NCI-H345 treated with DMSO at 0.1 percent for 48 hours (cell line): Measurements from ENCODE around the gene CABLES1.

Source experiments
- DNase-seq: peaks from one replicate; lab custom pipeline; 2025; ENCODE audit not compliant: unreplicated experiment; lab: John Stamatoyannopoulos, UW

Gene CABLES1

GRCh38 chr18:23211146-23211545 is 75.9 kb downstream of the CABLES1 start:
- no peak for DNase-seq

GRCh38 chr18:23212161-23212560 is 76.9 kb downstream of the CABLES1 start:
- DNase-seq, result no peak

GRCh38 chr18:23213200-23213599 is 77.9 kb downstream of the CABLES1 start:
- DNase-seq, result no peak

DNA sequence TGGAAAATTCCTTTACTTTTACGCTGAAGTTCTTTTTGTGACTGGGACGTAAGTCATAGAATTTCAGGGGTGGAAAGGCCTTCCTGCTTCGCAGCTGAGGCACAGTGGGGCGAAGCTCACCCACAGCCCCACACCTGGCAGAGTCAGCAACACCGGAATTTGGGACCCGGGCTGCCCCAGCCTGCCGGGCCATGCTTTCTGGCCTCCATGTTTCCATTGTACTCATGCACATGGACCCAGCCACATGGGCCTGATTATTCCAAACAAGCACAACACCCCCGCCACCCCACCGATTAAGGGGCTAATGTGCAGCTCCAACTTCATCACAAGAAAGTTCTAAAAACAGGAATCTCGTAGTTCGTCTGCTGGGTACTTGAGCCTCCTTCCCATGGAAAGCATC is 82.5 kb downstream of the CABLES1 start:
- no peak for DNase-seq

GRCh38 chr18:23220355-23220754 is 85.1 kb downstream of the CABLES1 start:
- no peak for DNase-seq

- no peak for DNase-seq
Observed at GRCh38 chr18:23223641-23224040, 88.4 kb downstream of the CABLES1 start.

GRCh38 chr18:23225503-23225902 is 90.2 kb downstream of the CABLES1 start:
- no peak for DNase-seq

DNA sequence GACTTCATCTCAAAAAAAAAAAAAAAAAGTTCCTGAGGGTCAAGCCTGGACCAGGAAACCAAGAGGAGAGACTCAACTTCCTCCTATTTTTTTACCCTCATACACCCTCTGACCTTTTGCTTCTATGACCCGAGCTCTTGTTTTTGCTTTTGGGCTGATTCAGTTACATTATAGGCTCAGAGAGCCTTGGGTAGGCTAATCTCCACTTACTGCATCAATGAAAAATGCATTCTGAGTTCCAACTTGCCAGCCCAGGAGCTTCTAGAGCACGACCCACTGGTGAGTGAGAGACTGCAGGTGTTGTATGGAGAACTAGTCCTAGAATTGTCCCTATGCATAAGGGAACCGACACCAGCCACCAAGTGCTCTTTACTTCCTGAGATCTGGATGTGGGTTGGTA is 91.1 kb downstream of the CABLES1 start:
- DNase-seq, result no peak

GRCh38 chr18:23226930-23227725 is 91.8 kb downstream of the CABLES1 start:
- no peak for DNase-seq

DNA sequence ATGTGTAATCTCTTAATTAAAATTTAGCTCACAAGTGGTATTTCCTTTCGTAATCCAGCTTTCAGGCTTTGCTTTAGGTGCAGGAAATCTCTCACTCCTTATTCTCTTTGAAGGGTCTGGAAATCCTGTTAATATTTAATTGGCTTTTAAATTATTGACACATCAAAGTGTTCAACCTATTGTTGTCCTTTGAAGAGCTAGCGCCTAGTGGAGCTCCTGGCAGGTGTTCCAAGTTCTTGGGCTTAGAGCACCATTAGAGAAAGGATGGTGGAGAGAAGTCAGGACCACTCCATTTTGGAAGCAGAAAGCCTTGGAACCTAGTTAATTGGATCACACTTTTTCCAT is 92.4 kb downstream of the CABLES1 start:
- DNase-seq, result peak; percentile 25

DNA sequence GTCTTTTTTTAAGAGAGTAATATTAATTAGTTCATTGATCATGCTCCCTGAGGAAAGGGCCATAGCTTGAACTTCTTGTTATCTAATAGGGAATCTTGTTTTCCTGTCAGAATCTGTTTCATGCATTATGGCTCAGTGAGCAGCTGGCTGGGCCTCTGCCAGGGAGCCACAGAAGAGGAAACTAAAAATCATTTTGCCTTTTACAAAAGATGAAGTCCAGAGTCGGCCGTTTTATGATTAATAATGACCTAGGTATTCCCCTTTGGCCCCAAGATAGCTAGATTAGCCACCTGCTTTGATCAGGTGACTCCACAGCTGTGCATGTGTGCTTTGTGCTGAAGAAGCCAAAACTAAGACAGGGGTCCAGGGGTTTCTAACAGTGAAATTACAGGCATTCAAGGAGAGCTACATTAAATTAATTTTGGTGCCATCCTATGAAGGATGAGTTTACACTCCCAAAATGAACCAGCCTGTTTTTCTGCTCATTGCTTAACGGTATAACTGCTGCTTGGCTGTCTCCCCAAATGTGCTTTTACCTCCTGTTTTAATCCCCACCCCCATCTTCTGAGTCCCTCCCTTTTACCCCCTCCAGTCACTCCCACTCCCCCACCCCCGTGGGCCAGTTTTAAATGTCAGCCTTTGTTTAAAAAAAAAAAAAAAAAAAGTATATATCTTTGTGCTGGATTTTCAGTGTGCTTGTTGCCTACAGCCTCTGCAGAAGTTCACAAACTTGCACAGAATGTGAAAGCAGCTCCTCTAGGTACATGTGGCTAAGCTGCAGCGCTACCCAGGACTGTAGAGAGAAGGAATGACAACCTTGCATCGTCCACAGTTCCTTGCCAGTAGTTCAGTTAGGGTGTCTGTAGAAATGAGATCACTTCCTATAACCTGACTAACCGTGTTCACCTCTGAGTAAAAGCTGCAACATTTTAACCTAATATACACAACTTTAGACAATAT is 93.1 kb downstream of the CABLES1 start:
- DNase-seq, result no peak

DNA sequence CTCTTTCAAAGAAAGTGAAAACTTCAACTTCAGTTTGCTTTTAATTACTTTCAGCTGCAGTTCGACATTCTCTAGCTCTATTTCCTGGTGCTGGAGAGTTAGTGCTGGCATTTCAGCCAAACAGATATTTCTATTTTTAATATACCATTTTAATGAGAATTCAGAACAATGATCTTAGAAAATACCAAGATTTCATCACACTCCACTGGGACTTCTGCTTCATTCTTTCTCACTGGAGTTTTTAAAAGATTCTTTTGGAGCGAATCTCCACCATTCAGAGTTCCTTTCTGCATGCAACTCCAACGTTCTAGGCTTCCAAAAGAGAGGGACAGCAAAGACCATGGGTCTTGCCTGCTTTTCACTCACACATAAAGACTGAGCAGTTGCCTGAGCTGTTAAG is 94.2 kb downstream of the CABLES1 start:
- no peak for DNase-seq

DNA sequence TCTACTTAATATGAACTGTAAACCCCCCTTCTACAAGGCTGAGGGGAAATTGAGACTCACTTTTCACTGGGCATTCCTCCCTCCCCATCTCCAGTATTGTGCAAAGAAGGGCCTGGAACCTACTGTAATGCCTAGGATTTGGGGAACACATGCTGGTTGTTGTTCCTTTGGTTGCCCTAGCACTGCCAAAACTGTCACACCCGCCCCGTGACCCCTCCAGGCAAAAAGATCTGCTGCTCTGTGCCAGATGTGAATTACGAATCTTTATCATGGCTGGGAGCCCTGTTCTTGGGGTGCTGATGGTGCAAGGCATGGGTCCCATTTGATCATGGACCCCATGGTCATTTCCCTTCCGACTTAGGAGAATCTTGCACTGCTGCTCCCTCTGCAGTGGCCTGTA is 95.4 kb downstream of the CABLES1 start:
- no peak for DNase-seq

GRCh38 chr18:23231340-23232021 is 96.2 kb downstream of the CABLES1 start:
- no peak for DNase-seq

DNA sequence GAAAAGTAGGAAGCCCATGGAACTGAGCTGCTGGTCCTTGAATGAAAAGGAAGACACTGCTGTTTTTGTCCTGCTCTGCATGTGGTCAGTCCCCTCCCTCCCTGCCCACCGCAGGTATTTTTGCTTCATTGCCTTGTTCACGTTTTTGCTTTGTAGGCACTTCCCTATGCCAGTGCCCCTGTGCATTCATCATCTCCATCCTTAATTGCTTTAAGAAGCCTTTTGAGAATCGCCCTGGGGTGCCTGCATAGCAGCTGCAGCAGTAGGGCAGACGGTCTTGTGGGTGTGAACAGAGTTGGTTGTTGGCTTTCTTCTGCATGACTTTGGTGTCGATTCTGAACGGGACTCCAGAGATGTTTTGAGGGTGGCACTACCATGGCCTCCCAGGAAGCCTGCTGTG is 97.0 kb downstream of the CABLES1 start:
- DNase-seq, result no peak

DNA sequence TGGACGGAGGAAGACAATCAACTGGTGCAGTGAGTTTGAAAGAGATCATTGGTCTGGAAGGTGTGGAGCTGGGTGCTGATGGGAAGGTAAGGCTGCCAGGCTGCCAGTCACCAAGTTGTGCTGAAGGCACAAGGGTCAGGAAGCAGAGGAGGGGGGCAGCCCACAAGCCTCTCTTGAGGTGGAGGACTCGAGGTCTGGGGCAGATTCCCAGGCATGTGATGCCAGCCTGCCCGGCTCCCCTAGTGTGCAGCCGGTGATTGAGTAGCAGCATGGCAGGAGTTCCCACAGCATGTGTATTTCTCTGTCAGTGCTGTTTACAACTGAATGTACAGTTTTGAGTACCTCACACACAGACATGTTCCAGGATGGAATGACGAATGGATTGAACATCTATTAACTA is 99.3 kb downstream of the CABLES1 start:
- no peak for DNase-seq

DNA sequence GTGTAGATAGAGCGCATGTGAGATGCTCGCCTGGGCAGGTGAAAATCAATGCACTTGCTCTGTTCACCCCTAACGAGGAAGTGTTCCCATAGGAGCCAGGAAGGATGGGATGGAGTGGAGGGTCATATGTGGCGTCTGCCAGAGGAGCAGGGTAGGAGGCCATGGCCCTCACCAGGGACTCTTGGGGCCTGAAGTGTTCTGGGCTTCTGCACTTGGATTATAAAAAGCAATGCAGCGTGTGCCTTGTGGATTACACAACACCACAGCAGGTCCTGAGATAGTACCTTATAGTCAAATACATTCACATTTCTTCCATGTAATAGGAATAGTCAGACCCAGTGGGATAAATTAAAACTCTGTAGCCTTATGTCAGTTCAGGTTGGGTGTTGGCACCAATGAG is 100.1 kb downstream of the CABLES1 start:
- no peak for DNase-seq

DNA sequence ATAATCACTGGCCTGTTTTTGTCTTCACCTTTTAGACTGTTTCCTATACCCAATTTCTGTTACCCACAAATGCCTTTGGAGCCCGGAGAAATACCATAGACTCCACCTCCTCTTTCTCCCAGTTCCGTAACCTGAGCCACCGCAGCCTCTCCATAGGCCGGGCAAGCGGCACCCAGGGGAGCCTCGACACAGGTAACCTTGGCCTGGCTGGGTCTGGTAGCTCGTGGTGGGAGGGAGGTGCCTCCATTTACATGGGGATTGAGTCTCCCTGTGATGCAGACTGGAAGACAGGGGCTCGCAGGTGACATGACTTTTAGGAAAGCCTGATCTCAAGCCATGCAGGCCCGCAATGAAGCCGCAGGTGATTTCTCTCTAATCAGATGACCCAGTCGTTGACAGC is 100.6 kb downstream of the CABLES1 start:
- DNase-seq, result no peak

DNA sequence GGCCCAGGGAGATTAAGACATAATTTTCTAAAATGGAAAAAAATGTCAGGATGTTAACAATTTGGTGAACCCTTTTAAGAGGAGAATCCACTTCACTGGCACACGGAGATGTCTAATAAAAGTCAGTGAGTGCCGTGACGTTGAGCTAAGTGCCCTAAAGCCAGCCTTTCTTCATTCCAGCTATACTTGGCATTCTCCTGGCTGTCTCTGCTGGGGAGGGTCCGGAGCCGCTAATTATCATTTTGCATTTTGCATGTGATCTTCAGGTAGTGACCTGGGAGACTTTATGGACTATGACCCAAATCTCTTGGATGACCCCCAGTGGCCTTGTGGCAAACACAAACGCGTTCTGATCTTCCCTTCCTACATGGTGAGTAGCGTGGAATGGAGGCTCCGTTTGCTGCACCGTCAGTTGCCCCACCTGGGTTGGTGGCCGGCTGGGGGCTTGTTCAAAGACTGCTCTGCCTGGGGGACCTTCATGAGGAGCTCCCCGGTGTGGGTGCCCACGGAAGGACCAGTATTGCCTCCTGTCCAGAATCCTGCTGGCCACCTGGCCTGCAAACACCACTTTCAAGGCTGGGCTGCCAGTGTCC is 101.7 kb downstream of the CABLES1 start:
- DNase-seq, result no peak

GRCh38 chr18:23237524-23238151 is 102.4 kb downstream of the CABLES1 start:
- no peak for DNase-seq

- DNase-seq, result no peak
Observed at GRCh38 chr18:23238152-23238531, 102.9 kb downstream of the CABLES1 start.
